Body of pancreas (tissue), 4 donors: ENCODE data around the gene BRD1.

ENCODE experiments used
- CTCF ChIP-seq, 7 experiments: fragments of 450-650 bp in 4 of 7; fragments of 200-600 bp in 3 of 7; sonication (generic) in 3 of 7; IDR thresholded peaks; one replicate each; pipeline ENCODE4 v1.5.1; 2016 to 2019; ENCODE audit warnings: antibody characterized with exemption in 7 of 7
- POLR2A ChIP-seq, 3 donors: fragments of 450-650 bp; IDR thresholded peaks; one replicate each; pipeline ENCODE4 v1.6.1; 2016; ENCODE audit warnings: antibody characterized with exemption in 3 of 3, mild to moderate bottlenecking in 2 of 3

GRCh38 chr22:49825436-49825835 lies 2.2 kb downstream of the BRD1 start:
- no peak for TF ChIP-seq CTCF (IDR thresholded peaks at IDR 0.05)
- TF ChIP-seq POLR2A (IDR thresholded peaks at IDR 0.05), result no peak
